GM23248 (cell line): ENCODE measurements around the gene HRC.

Experiments
- EZH2 ChIP-seq: fragments of 200-600 bp; sonication (generic); IDR thresholded peaks from 2 replicates; pipeline ENCODE4 v1.6.1; 2018; ENCODE audit warnings: antibody characterized with exemption, mild to moderate bottlenecking; ENCODE audit not compliant: insufficient read depth, poor library complexity, severe bottlenecking
- EZH2phosphoT487 ChIP-seq: fragments of 200-600 bp; sonication (generic); IDR thresholded peaks from 2 replicates; pipeline ENCODE4 v1.6.1; 2018; ENCODE audit warnings: antibody characterized with exemption, moderate library complexity, mild to moderate bottlenecking, low read depth; ENCODE audit not compliant: insufficient read depth

- TF ChIP-seq EZH2 (no peak), EZH2phosphoT487 (no peak)
Observed at GRCh38 chr19:49148784-49149651, 6.2 kb downstream of the HRC start.
